H9 (cell line): ENCODE data around the gene FAM120A. TPM values are rescaled to one million over a fixed set of nuclear protein-coding genes. Genes with fewer than 3 reads are reported as not detected.

Source experiments
- DNase-seq: peaks from one replicate; pipeline ENCODE4 v3.0.0-alpha.2; 2017
- H2AFZ ChIP-seq: one replicate; pipeline ENCODE4 v1.6.1; 2013; ENCODE audit warnings: mild to moderate bottlenecking, low read length, control low read depth, moderate library complexity
- H2AK5ac ChIP-seq: 2 replicates; pipeline ENCODE4 v1.6.1; 2013; ENCODE audit warnings: low read length, control low read depth, mixed read lengths; ENCODE audit not compliant: insufficient read length
- H2BK120ac ChIP-seq: one replicate; pipeline ENCODE4 v1.6.1; 2013; ENCODE audit warnings: low read depth, mild to moderate bottlenecking, low read length, control low read depth, inconsistent platforms; ENCODE audit not compliant: poor library complexity, severe bottlenecking
- H2BK12ac ChIP-seq: 2 replicates; pipeline ENCODE4 v1.6.1; 2013; ENCODE audit warnings: low read length, control low read depth, mixed read lengths, low read depth; ENCODE audit not compliant: insufficient read length
- H2BK15ac ChIP-seq: 2 replicates; pipeline ENCODE4 v1.6.1; 2013; ENCODE audit warnings: low read depth, low read length, control low read depth
- H2BK20ac ChIP-seq: one replicate; pipeline ENCODE4 v1.6.1; 2013; ENCODE audit warnings: low read depth, mild to moderate bottlenecking, low read length, control low read depth, inconsistent platforms; ENCODE audit not compliant: poor library complexity, severe bottlenecking
- H2BK5ac ChIP-seq: 2 replicates; pipeline ENCODE4 v1.6.1; 2013; ENCODE audit warnings: low read length, control low read depth, mixed read lengths; ENCODE audit not compliant: insufficient read length
- H3K14ac ChIP-seq: 2 replicates; pipeline ENCODE4 v1.6.1; 2013; ENCODE audit warnings: low read length, control low read depth; ENCODE audit not compliant: insufficient read depth
- H3K18ac ChIP-seq: 2 replicates; pipeline ENCODE4 v1.6.1; 2013; ENCODE audit warnings: low read depth, mild to moderate bottlenecking, mixed read lengths, low read length, control low read depth; ENCODE audit not compliant: insufficient read length
- H3K23ac ChIP-seq: 2 replicates; pipeline ENCODE4 v1.6.1; 2013; ENCODE audit warnings: low read length, control low read depth, mixed read lengths, low read depth; ENCODE audit not compliant: insufficient read length
- H3K23me2 ChIP-seq: 2 replicates; pipeline ENCODE4 v1.6.1; 2013; ENCODE audit warnings: low read depth, mild to moderate bottlenecking, mixed read lengths, low read length, control low read depth; ENCODE audit not compliant: insufficient read length, poor library complexity, severe bottlenecking
- H3K27ac ChIP-seq: 2 replicates; pipeline ENCODE4 v1.5.1; 2013; ENCODE audit warnings: low read length, control low read depth, mixed read lengths, low read depth; ENCODE audit not compliant: insufficient read length
- H3K27me3 ChIP-seq: 2 replicates; pipeline ENCODE4 v1.6.1; 2013; ENCODE audit warnings: low read length, control low read depth, inconsistent platforms; ENCODE audit not compliant: insufficient read depth
- H3K4ac ChIP-seq: 2 replicates; pipeline ENCODE4 v1.6.1; 2013; ENCODE audit warnings: low read depth, mild to moderate bottlenecking, control low read depth, inconsistent platforms, low read length, moderate library complexity
- H3K4me1 ChIP-seq: 2 replicates; pipeline ENCODE4 v1.6.1; 2013; ENCODE audit warnings: low read length, control low read depth, inconsistent platforms; ENCODE audit not compliant: insufficient read depth
- H3K4me2 ChIP-seq: 2 replicates; pipeline ENCODE4 v1.6.1; 2013; ENCODE audit warnings: low read length, control low read depth, mixed read lengths; ENCODE audit not compliant: insufficient read length, insufficient read depth
- H3K56ac ChIP-seq: 2 replicates; pipeline ENCODE4 v1.6.1; 2013; ENCODE audit warnings: low read depth, mild to moderate bottlenecking, mixed read lengths, low read length, control low read depth; ENCODE audit not compliant: insufficient read length
- H3K79me1 ChIP-seq: 2 replicates; pipeline ENCODE4 v1.6.1; 2013; ENCODE audit warnings: low read depth, mild to moderate bottlenecking, moderate library complexity, low read length, control low read depth, inconsistent platforms; ENCODE audit not compliant: insufficient read depth, poor library complexity, severe bottlenecking
- H3K79me2 ChIP-seq: 2 replicates; pipeline ENCODE4 v1.6.1; 2013; ENCODE audit warnings: low read length, control low read depth, inconsistent platforms; ENCODE audit not compliant: insufficient read depth
- H3K9ac ChIP-seq: 2 replicates; pipeline ENCODE4 v1.6.1; 2013; ENCODE audit warnings: low read length, control low read depth, mixed read lengths; ENCODE audit not compliant: insufficient read length; ENCODE audit errors: extremely low read depth
- H3K9me3 ChIP-seq: one replicate; pipeline ENCODE4 v1.6.1; 2013; ENCODE audit warnings: low read depth, low read length, inconsistent platforms; ENCODE audit not compliant: control insufficient read depth
- H3T11ph ChIP-seq: one replicate; pipeline ENCODE4 v1.6.1; 2013; ENCODE audit warnings: mild to moderate bottlenecking, low read length, control low read depth, inconsistent platforms
- H4K20me1 ChIP-seq: one replicate; pipeline ENCODE4 v1.6.1; 2013; ENCODE audit not compliant: control insufficient read depth, insufficient read length, insufficient read depth
- H4K5ac ChIP-seq: 2 replicates; pipeline ENCODE4 v1.6.1; 2013; ENCODE audit warnings: low read depth, mild to moderate bottlenecking, mixed read lengths, low read length, control low read depth; ENCODE audit not compliant: insufficient read length
- H4K8ac ChIP-seq: replicated peaks from 2 replicates; pipeline ENCODE4 v1.6.1; 2013; ENCODE audit warnings: low read length, control low read depth, mixed read lengths, low read depth; ENCODE audit not compliant: insufficient read length
- H4K91ac ChIP-seq: 2 replicates; pipeline ENCODE4 v1.6.1; 2013; ENCODE audit warnings: low read depth, mild to moderate bottlenecking, moderate library complexity, mixed read lengths, low read length, control low read depth; ENCODE audit not compliant: insufficient read length
- H3K27ac Mint-ChIP-seq, 3 experiments: 2 replicates in 2 of 3; 3 replicates in 1 of 3; pipeline ENCODE4 v1.8.0; 2020 to 2021; ENCODE audit warnings: mixed read lengths in 3 of 3, mild to moderate bottlenecking in 1 of 3, moderate library complexity in 1 of 3
- H3K27me3 Mint-ChIP-seq: 2 replicates; pipeline ENCODE4 v1.8.0; 2021; ENCODE audit warnings: low read depth, mild to moderate bottlenecking, moderate library complexity, mixed read lengths
- H3K36me3 Mint-ChIP-seq, 3 experiments: 2 replicates in 2 of 3; 3 replicates in 1 of 3; pipeline ENCODE4 v1.8.0; 2020 to 2021; ENCODE audit warnings: low read depth in 3 of 3, mixed read lengths in 3 of 3; ENCODE audit not compliant: insufficient read depth in 1 of 3
- H3K4me1 Mint-ChIP-seq, 2 experiments: 2 replicates each; pipeline ENCODE4 v1.8.0; 2020; ENCODE audit warnings: mixed read lengths in 2 of 2
- H3K4me3 Mint-ChIP-seq, 2 experiments: 2 replicates in 1 of 2; 3 replicates in 1 of 2; pipeline ENCODE4 v1.8.0; 2020 to 2021; ENCODE audit warnings: mild to moderate bottlenecking in 2 of 2, mixed read lengths in 2 of 2, moderate library complexity in 1 of 2
- H3K9me3 Mint-ChIP-seq, 2 experiments: 2 replicates in 1 of 2; 3 replicates in 1 of 2; pipeline ENCODE4 v1.8.0; 2020; ENCODE audit warnings: mild to moderate bottlenecking in 2 of 2, mixed read lengths in 2 of 2, moderate library complexity in 1 of 2
- WGBS: extraction: QIAGEN DNeasy Blood & Tissue Kit; methylation state at CpG from one replicate; pipeline ENCODE4 v1.1.7; 2013; ENCODE audit warnings: missing lambda C conversion rate, low lambda C conversion rate, mixed read lengths; ENCODE audit not compliant: insufficient read length; ENCODE audit errors: extremely low coverage; 5-methylcytosine and 5-hydroxymethylcytosine counted together
- total RNA-seq: library from RNA; stranded (reverse); gene quantifications from 2 replicates; pipeline ENCODE4 v1.2.1, GENCODE V29; 2021
- TF ChIP-seq, protein P1 (sequence below): fragments of 200-600 bp; sonication (generic); conservative IDR thresholded peaks from 3 replicates; pipeline ENCODE4 v1.8.0; 2021; ENCODE audit warnings: antibody characterized with exemption, mild to moderate bottlenecking

FAM120A gene
- total RNA-seq, 1 experiment from 2014 or later: 57.7 TPM

DNA sequence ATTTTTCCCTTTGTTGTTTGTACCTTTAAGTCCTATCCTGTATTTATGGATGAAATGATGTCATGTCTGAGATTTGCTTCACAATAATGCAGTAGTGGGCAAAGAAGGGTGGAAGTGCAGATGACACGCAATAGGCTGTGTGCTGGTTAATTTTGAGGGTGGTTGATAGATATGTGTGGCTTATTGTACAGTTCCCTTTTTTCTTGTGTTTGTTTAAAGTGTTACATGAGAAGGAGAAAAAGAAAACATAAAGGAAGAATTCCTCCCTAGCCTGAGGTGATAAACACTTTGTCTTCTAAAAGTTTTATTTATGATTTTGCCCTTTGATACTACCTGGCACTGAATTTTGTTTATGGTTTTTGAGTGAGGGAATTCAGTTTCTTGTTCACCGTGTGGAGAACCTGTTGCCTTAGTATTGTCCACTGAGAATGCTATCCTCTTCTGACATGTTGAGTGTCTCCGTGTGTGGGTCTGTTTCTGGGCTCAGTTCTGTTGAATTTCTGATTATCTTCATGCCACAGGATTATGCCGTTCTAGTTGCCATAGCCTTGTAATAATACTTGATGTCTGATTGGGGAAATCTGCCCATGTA is 54.2 kb downstream of the FAM120A start:
- no peak overlapping the region for H2BK5ac ChIP-seq
- no peak overlapping the region for H2BK12ac ChIP-seq
- no peak overlapping the region for H3K9ac ChIP-seq
- no peak overlapping the region for H3K27ac ChIP-seq
- no peak overlapping the region for H2BK15ac ChIP-seq
- no CpG with 5 or more reads among the region's 4 CpGs for WGBS
- no peak overlapping the region for H3T11ph ChIP-seq
- no peak overlapping the region for H3K4ac ChIP-seq
- Mint-ChIP-seq H3K27me3 (no peaks in the 10 kb centered on the region), H3K4me3 (no peak overlapping the region), H3K27ac (no peak overlapping the region; a peak in 1 of 7 replicates), H3K36me3 (peaks cover 6 to 29% (median 9%) of the 10 kb centered on the region in 3 experiments; a peak in 6 of 7 replicates), H3K4me1 (peaks cover 15 to 23% of the 10 kb centered on the region in 2 experiments), H3K9me3 (no peaks in the 10 kb centered on the region)
- H3K4me1 ChIP-seq: no peaks in the 10 kb centered on the region
- TF ChIP-seq, protein P1, sequence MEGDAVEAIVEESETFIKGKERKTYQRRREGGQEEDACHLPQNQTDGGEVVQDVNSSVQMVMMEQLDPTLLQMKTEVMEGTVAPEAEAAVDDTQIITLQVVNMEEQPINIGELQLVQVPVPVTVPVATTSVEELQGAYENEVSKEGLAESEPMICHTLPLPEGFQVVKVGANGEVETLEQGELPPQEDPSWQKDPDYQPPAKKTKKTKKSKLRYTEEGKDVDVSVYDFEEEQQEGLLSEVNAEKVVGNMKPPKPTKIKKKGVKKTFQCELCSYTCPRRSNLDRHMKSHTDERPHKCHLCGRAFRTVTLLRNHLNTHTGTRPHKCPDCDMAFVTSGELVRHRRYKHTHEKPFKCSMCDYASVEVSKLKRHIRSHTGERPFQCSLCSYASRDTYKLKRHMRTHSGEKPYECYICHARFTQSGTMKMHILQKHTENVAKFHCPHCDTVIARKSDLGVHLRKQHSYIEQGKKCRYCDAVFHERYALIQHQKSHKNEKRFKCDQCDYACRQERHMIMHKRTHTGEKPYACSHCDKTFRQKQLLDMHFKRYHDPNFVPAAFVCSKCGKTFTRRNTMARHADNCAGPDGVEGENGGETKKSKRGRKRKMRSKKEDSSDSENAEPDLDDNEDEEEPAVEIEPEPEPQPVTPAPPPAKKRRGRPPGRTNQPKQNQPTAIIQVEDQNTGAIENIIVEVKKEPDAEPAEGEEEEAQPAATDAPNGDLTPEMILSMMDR: no peak
- no peak overlapping the region for H3K4me2 ChIP-seq
- H3K9me3 ChIP-seq: no peaks in the 10 kb centered on the region
- DNase-seq: no peak
- no peak overlapping the region for H2BK20ac ChIP-seq
- H3K79me2 ChIP-seq: no peaks in the 10 kb centered on the region
- no peak overlapping the region for H2AFZ ChIP-seq
- no peak overlapping the region for H3K14ac ChIP-seq
- H3K27me3 ChIP-seq: no peaks in the 10 kb centered on the region
- peaks cover 2% of the 10 kb centered on the region for H3K79me1 ChIP-seq
- no peak overlapping the region for H3K23ac ChIP-seq
- H4K5ac ChIP-seq: no peak overlapping the region
- no peak overlapping the region for H4K91ac ChIP-seq
- H4K8ac ChIP-seq: no peak overlapping the region
- no peak overlapping the region for H2BK120ac ChIP-seq
- no peak overlapping the region for H3K56ac ChIP-seq
- H3K23me2 ChIP-seq: no peaks in the 10 kb centered on the region
- no peaks in the 10 kb centered on the region for H4K20me1 ChIP-seq
- H2AK5ac ChIP-seq: no peak overlapping the region
- no peak overlapping the region for H3K18ac ChIP-seq
